Mesendoderm (in vitro differentiated cells): ENCODE measurements around the gene ERC1.
"Not testable (repeated sequence)": the region's sequence is repeated elsewhere in the genome, so short reads cannot be mapped to it uniquely, and the experiment has no call there.

Experiments
- DNase-seq: peaks from one replicate; pipeline ENCODE4 v3.0.0; 2013
- H2AK5ac ChIP-seq: 2 replicates; pipeline ENCODE4 v1.6.1; 2013; ENCODE audit warnings: low read length, inconsistent platforms
- H2BK120ac ChIP-seq: 2 replicates; pipeline ENCODE4 v1.6.1; 2013; ENCODE audit warnings: low read depth, mild to moderate bottlenecking, low read length, moderate library complexity, mixed read lengths
- H2BK15ac ChIP-seq: replicated peaks from 2 replicates; pipeline ENCODE4 v1.6.1; 2013; ENCODE audit warnings: low read depth, mild to moderate bottlenecking, moderate library complexity
- H2BK5ac ChIP-seq: 2 replicates; pipeline ENCODE4 v1.6.1; 2013; ENCODE audit warnings: low read length, inconsistent platforms
- H3K18ac ChIP-seq: 2 replicates; pipeline ENCODE4 v1.6.1; 2013; ENCODE audit warnings: mild to moderate bottlenecking, low read length, mixed read lengths
- H3K23ac ChIP-seq: one replicate; pipeline ENCODE4 v1.6.1; 2013; ENCODE audit warnings: low read length
- H3K27ac ChIP-seq: 2 replicates; pipeline ENCODE4 v1.5.1; 2013; ENCODE audit warnings: low read depth, mild to moderate bottlenecking, inconsistent platforms, low read length, moderate library complexity
- H3K27me3 ChIP-seq: 2 replicates; pipeline ENCODE4 v1.6.1; 2013; ENCODE audit warnings: low read length, control low read depth, mild to moderate bottlenecking, inconsistent platforms; ENCODE audit not compliant: insufficient read depth, poor library complexity
- H3K36me3 ChIP-seq: 2 replicates; pipeline ENCODE4 v1.6.1; 2013; ENCODE audit warnings: low read length, inconsistent platforms; ENCODE audit not compliant: control insufficient read depth, insufficient read depth
- H3K4ac ChIP-seq: one replicate; pipeline ENCODE4 v1.6.1; 2013; ENCODE audit warnings: low read depth, mild to moderate bottlenecking, low read length, moderate library complexity
- H3K4me1 ChIP-seq: 2 replicates; pipeline ENCODE4 v1.6.1; 2013; ENCODE audit warnings: low read depth, low read length, inconsistent platforms; ENCODE audit not compliant: control insufficient read depth
- H3K4me2 ChIP-seq: 2 replicates; pipeline ENCODE4 v1.6.1; 2013; ENCODE audit warnings: low read length
- H3K4me3 ChIP-seq: 2 replicates; pipeline ENCODE4 v1.5.1; 2013; ENCODE audit warnings: mild to moderate bottlenecking, low read length
- H3K56ac ChIP-seq: one replicate; pipeline ENCODE4 v1.6.1; 2013; ENCODE audit warnings: low read length
- H3K79me1 ChIP-seq: 2 replicates; pipeline ENCODE4 v1.6.1; 2013; ENCODE audit warnings: low read length, inconsistent platforms
- H3K79me2 ChIP-seq: 2 replicates; pipeline ENCODE4 v1.6.1; 2013; ENCODE audit warnings: mild to moderate bottlenecking, low read length; ENCODE audit not compliant: control insufficient read depth, insufficient read depth
- H3K9ac ChIP-seq: 2 replicates; pipeline ENCODE4 v1.6.1; 2013; ENCODE audit warnings: low read length, inconsistent platforms
- H4K5ac ChIP-seq: one replicate; pipeline ENCODE4 v1.6.1; 2013; ENCODE audit warnings: low read length
- H4K8ac ChIP-seq: one replicate; pipeline ENCODE4 v1.6.1; 2013; ENCODE audit warnings: low read depth, mild to moderate bottlenecking, control low read depth, low read length, moderate library complexity
- WGBS: extraction: QIAGEN DNeasy Blood & Tissue Kit; methylation state at CpG from one replicate; pipeline ENCODE4 v1.1.7; 2013; ENCODE audit warnings: low lambda C conversion rate, missing lambda C conversion rate; ENCODE audit not compliant: insufficient coverage; ENCODE audit errors: extremely low coverage; 5-methylcytosine and 5-hydroxymethylcytosine counted together

Gene ERC1

GRCh38 chr12:1146758-1147157, 155.7 kb downstream of the ERC1 start:
- H3K4me1 ChIP-seq, H2BK120ac ChIP-seq, H3K9ac ChIP-seq, H3K27ac ChIP-seq, H3K36me3 ChIP-seq, H3K79me1 ChIP-seq, H2AK5ac ChIP-seq, H4K5ac ChIP-seq, H3K4me3 ChIP-seq, H3K23ac ChIP-seq, H3K4ac ChIP-seq, H3K18ac ChIP-seq, H3K4me2 ChIP-seq, H3K56ac ChIP-seq, H3K79me2 ChIP-seq, H3K27me3 ChIP-seq, H2BK5ac ChIP-seq, H2BK15ac ChIP-seq, H4K8ac ChIP-seq, DNase-seq: not testable (repeated sequence)
- no CpG with 5 or more reads among the region's 4 CpGs for WGBS

GRCh38 chr12:1147821-1148220, 156.8 kb downstream of the ERC1 start:
- Histone ChIP-seq H4K8ac (no peak overlapping the region), H3K18ac (no peak overlapping the region), H4K5ac (no peak overlapping the region), H3K27ac (no peak overlapping the region), H2BK120ac (no peak overlapping the region), H3K56ac (no peak overlapping the region), H3K79me1 (no peaks in the 10 kb centered on the region), H3K79me2 (no peaks in the 10 kb centered on the region), H3K36me3 (no peaks in the 10 kb centered on the region), H3K4me2 (no peak overlapping the region), H3K4me3 (no peak overlapping the region), H2BK15ac (no peak overlapping the region), H3K4me1 (no peaks in the 10 kb centered on the region), H3K4ac (no peak overlapping the region), H3K23ac (no peak overlapping the region), H2BK5ac (no peak overlapping the region), H2AK5ac (no peak overlapping the region), H3K27me3 (no peaks in the 10 kb centered on the region), H3K9ac (no peak overlapping the region)
- WGBS = no CpG with 5 or more reads among the region's 2 CpGs
- no peak for DNase-seq

GRCh38 chr12:1157046-1157445, 166.0 kb downstream of the ERC1 start:
- Histone ChIP-seq H3K23ac (no peak overlapping the region), H3K56ac (no peak overlapping the region), H3K4ac (no peak overlapping the region), H3K9ac (no peak overlapping the region), H2BK5ac (no peak overlapping the region), H3K4me2 (no peak overlapping the region), H3K36me3 (no peaks in the 10 kb centered on the region), H2BK120ac (no peak overlapping the region), H2AK5ac (no peak overlapping the region), H3K79me2 (no peaks in the 10 kb centered on the region), H4K5ac (no peak overlapping the region), H4K8ac (no peak overlapping the region), H3K18ac (no peak overlapping the region), H3K27me3 (no peaks in the 10 kb centered on the region), H2BK15ac (no peak overlapping the region), H3K4me3 (no peak overlapping the region), H3K79me1 (no peaks in the 10 kb centered on the region), H3K4me1 (no peaks in the 10 kb centered on the region), H3K27ac (no peak overlapping the region)
- no peak for DNase-seq
- WGBS = no CpG with 5 or more reads among the region's 3 CpGs

- no peaks in the 10 kb centered on the region for H3K4me1 ChIP-seq
- no peak overlapping the region for H3K4ac ChIP-seq
- no peak for DNase-seq
- H3K56ac ChIP-seq = no peak overlapping the region
- no peak overlapping the region for H3K27ac ChIP-seq
- no peak overlapping the region for H3K23ac ChIP-seq
- no peak overlapping the region for H2BK120ac ChIP-seq
- H3K4me3 ChIP-seq = no peak overlapping the region
- H4K5ac ChIP-seq = no peak overlapping the region
- H3K79me2 ChIP-seq = no peaks in the 10 kb centered on the region
- H2BK5ac ChIP-seq = no peak overlapping the region
- no peaks in the 10 kb centered on the region for H3K36me3 ChIP-seq
- H3K18ac ChIP-seq = no peak overlapping the region
- no peak overlapping the region for H3K9ac ChIP-seq
- H3K27me3 ChIP-seq = no peaks in the 10 kb centered on the region
- WGBS = 100% methylated on average over 3 of the region's 9 CpGs
- H3K79me1 ChIP-seq = no peaks in the 10 kb centered on the region
- H3K4me2 ChIP-seq = no peak overlapping the region
- no peak overlapping the region for H4K8ac ChIP-seq
- H2BK15ac ChIP-seq = no peak overlapping the region
- no peak overlapping the region for H2AK5ac ChIP-seq
Measured at GRCh38 chr12:1161197-1161596, 170.2 kb downstream of the ERC1 start.

GRCh38 chr12:1162081-1162760, 171.2 kb downstream of the ERC1 start:
- H3K4ac ChIP-seq = no peak overlapping the region
- no peak overlapping the region for H3K9ac ChIP-seq
- no peak overlapping the region for H2BK5ac ChIP-seq
- no peaks in the 10 kb centered on the region for H3K79me1 ChIP-seq
- H3K4me1 ChIP-seq = no peaks in the 10 kb centered on the region
- H2BK120ac ChIP-seq = no peak overlapping the region
- no peak overlapping the region for H3K4me3 ChIP-seq
- H3K79me2 ChIP-seq = no peaks in the 10 kb centered on the region
- no peak overlapping the region for H3K18ac ChIP-seq
- H3K4me2 ChIP-seq = no peak overlapping the region
- no peak overlapping the region for H2AK5ac ChIP-seq
- no peaks in the 10 kb centered on the region for H3K36me3 ChIP-seq
- no peak overlapping the region for H3K56ac ChIP-seq
- no peak for DNase-seq
- H3K27me3 ChIP-seq = no peaks in the 10 kb centered on the region
- H4K8ac ChIP-seq = no peak overlapping the region
- H4K5ac ChIP-seq = no peak overlapping the region
- no peak overlapping the region for H3K27ac ChIP-seq
- WGBS = no CpG with 5 or more reads among the region's 5 CpGs
- H3K23ac ChIP-seq = no peak overlapping the region
- no peak overlapping the region for H2BK15ac ChIP-seq

GRCh38 chr12:1167784-1168183, 176.8 kb downstream of the ERC1 start:
- Histone ChIP-seq H3K4me1 (no peaks in the 10 kb centered on the region), H3K36me3 (no peaks in the 10 kb centered on the region), H3K4me3 (no peak overlapping the region), H3K79me1 (no peaks in the 10 kb centered on the region), H3K23ac (no peak overlapping the region), H3K4me2 (no peak overlapping the region), H2BK120ac (no peak overlapping the region), H4K5ac (no peak overlapping the region), H3K79me2 (no peaks in the 10 kb centered on the region), H2BK5ac (no peak overlapping the region), H3K4ac (no peak overlapping the region), H3K27ac (no peak overlapping the region), H3K27me3 (no peaks in the 10 kb centered on the region), H3K18ac (no peak overlapping the region), H4K8ac (no peak overlapping the region), H3K56ac (no peak overlapping the region), H3K9ac (no peak overlapping the region), H2BK15ac (no peak overlapping the region), H2AK5ac (no peak overlapping the region)
- no peak for DNase-seq
- WGBS = no CpG with 5 or more reads among the region's 12 CpGs
